DOHH2 (cell line): ENCODE results near the gene PIAS3.

Source experiments
- H3F3A ChIP-seq: fragments of 200-600 bp; sonication (generic), shearing (Covaris generic); 2 replicates; pipeline ENCODE4 v1.6.0; 2016; ENCODE audit warnings: antibody characterized with exemption, mild to moderate bottlenecking; ENCODE audit not compliant: control insufficient read depth, insufficient read depth
- H3K27ac ChIP-seq: fragments of 200-600 bp; sonication (generic); 2 replicates; pipeline ENCODE4 v1.5.1; 2014; ENCODE audit warnings: low read depth, mild to moderate bottlenecking, low read length, moderate library complexity
- H3K27me3 ChIP-seq: fragments of 200-600 bp; sonication (generic); 2 replicates; pipeline ENCODE4 v1.6.1; 2014; ENCODE audit warnings: mild to moderate bottlenecking, low read length, mixed read lengths; ENCODE audit not compliant: control insufficient read depth
- H3K36me3 ChIP-seq: fragments of 200-600 bp; sonication (generic); 2 replicates; pipeline ENCODE4 v1.6.1; 2014; ENCODE audit warnings: mild to moderate bottlenecking, low read length, moderate library complexity, mixed read lengths; ENCODE audit not compliant: control insufficient read depth
- H3K4me1 ChIP-seq: fragments of 200-600 bp; sonication (generic); 2 replicates; pipeline ENCODE4 v1.6.1; 2014; ENCODE audit warnings: mild to moderate bottlenecking, low read length, mixed read lengths; ENCODE audit not compliant: control insufficient read depth
- H3K4me2 ChIP-seq: fragments of 200-600 bp; sonication (generic); 2 replicates; pipeline ENCODE4 v1.6.0; 2014; ENCODE audit warnings: mild to moderate bottlenecking, low read length, moderate library complexity
- H3K4me3 ChIP-seq: fragments of 200-600 bp; sonication (generic); 2 replicates; pipeline ENCODE4 v1.5.1; 2014; ENCODE audit warnings: mild to moderate bottlenecking, low read length, mixed read lengths
- H3K79me2 ChIP-seq: fragments of 200-600 bp; sonication (generic); 2 replicates; pipeline ENCODE4 v1.6.1; 2014; ENCODE audit warnings: mild to moderate bottlenecking, low read length, mixed read lengths; ENCODE audit not compliant: control insufficient read depth
- H3K9me2 ChIP-seq: fragments of 200-600 bp; sonication (generic); replicated peaks from 2 replicates; pipeline ENCODE4 v1.6.1; 2014; ENCODE audit warnings: mild to moderate bottlenecking, low read length, mixed read lengths; ENCODE audit not compliant: control insufficient read depth
- H3K9me3 ChIP-seq: fragments of 200-600 bp; sonication (generic); 2 replicates; pipeline ENCODE4 v1.6.1; 2014; ENCODE audit warnings: antibody characterized with exemption, low read length, mixed read lengths; ENCODE audit not compliant: control insufficient read depth, insufficient read depth
- H4K20me1 ChIP-seq: fragments of 200-600 bp; sonication (generic); 2 replicates; pipeline ENCODE4 v1.6.0; 2014; ENCODE audit warnings: low read depth, mild to moderate bottlenecking, antibody characterized with exemption, low read length, moderate library complexity; ENCODE audit not compliant: control insufficient read depth, insufficient read depth
- EZH2phosphoT487 ChIP-seq: fragments of 200-600 bp; sonication (generic); IDR thresholded peaks from 2 replicates; pipeline ENCODE4 v1.6.1; 2017; ENCODE audit warnings: borderline replicate concordance, mild to moderate bottlenecking, antibody characterized with exemption, low read length, moderate library complexity, mixed read lengths
- TF ChIP-seq, protein P1 (sequence below): fragments of 200-600 bp; sonication (generic); IDR thresholded peaks from one replicate; pipeline ENCODE4 v1.5.1; 2014; ENCODE audit warnings: antibody characterized with exemption, mild to moderate bottlenecking, low read depth, low read length; ENCODE audit not compliant: poor library complexity, severe bottlenecking

The PIAS3 gene

DNA sequence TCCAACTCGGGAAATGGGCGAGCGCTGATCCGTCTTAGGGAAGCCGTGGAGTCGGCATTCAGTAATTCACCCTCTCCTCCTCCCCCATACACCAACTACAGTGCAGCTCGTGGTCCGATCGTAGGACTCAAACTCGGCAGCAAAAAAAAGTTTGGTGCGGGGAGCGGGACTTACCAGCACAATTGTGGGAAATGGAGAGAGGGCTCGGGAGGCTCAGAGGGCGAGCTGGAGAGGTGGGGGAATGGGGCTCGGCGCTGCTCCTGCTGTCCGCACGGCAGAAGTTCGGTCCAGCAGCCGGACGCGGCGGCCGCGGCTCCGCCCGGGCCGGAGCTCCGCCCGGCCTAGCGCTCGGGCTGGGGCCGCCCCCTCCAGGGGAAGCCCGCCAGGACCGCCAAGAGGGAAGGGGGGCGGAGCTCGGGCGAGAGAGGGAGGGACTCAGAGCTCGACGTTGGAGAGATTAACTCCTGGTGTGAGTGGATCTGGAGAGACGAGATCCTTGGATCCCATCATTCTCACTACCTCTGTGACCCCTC is 676 bp upstream of the PIAS3 start:
- TF ChIP-seq EZH2phosphoT487, result no peak
- TF ChIP-seq, protein P1, sequence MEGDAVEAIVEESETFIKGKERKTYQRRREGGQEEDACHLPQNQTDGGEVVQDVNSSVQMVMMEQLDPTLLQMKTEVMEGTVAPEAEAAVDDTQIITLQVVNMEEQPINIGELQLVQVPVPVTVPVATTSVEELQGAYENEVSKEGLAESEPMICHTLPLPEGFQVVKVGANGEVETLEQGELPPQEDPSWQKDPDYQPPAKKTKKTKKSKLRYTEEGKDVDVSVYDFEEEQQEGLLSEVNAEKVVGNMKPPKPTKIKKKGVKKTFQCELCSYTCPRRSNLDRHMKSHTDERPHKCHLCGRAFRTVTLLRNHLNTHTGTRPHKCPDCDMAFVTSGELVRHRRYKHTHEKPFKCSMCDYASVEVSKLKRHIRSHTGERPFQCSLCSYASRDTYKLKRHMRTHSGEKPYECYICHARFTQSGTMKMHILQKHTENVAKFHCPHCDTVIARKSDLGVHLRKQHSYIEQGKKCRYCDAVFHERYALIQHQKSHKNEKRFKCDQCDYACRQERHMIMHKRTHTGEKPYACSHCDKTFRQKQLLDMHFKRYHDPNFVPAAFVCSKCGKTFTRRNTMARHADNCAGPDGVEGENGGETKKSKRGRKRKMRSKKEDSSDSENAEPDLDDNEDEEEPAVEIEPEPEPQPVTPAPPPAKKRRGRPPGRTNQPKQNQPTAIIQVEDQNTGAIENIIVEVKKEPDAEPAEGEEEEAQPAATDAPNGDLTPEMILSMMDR, result no peak
- Histone ChIP-seq H3F3A (peaks cover 5% of the 10 kb centered on the region; the same call in 1 of the 2 replicates), H3K79me2 (0 out of 2 replicates have a peak, but pooled peaks cover 3% of the 10 kb centered on the region), H3K4me3 (peak overlapping the region; percentile 89), H3K36me3 (peaks cover 5% of the 10 kb centered on the region; the same call in 1 of the 2 replicates), H3K9me2 (no peaks in the 10 kb centered on the region), H3K4me1 (peaks cover 13% of the 10 kb centered on the region), H3K4me2 (peak overlapping the region; percentile 78), H3K27me3 (peaks cover 14% of the 10 kb centered on the region), H4K20me1 (no peaks in the 10 kb centered on the region), H3K27ac (peak overlapping the region; percentile 41), H3K9me3 (no peaks in the 10 kb centered on the region)

DNA sequence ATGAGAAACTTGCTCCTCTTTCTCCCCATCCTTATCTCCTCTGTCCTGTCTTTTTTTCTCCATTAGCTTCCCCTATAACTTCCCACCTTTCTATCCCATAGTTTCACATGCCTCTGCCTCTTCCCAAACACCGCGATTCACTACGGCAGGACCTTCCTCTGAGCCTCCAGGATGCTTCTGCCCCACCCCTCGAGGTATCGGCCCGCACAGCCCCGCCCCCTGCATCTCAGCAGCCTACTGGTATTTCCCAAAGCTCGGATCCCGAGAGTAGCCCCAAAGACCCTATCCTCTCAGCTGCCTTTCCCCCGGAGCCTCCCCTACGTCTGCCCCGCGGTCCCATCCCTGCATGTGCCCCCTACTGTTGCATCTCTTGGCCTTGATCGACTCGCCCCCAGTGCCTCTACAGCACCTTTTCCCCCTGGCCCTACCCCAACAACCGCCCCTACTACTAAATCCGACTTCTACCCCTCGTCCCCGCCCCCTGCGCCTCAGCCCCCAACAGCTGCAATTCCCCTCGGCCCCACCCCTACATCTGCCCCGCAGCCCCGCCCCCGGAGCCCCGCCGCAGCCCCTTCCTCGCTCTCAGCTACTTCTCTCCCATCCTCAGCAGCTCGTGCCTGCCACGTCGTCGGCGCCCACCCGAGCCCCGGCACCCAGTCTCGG is 512 bp downstream of the PIAS3 start:
- peaks cover 3% of the 10 kb centered on the region; the same call in 1 of the 2 replicates for H3K27me3 ChIP-seq
- peak overlapping the region; percentile 89 for H3K4me3 ChIP-seq
- peaks cover 13% of the 10 kb centered on the region for H3K4me1 ChIP-seq
- H3K27ac ChIP-seq, result peak overlapping the region; percentile 41
- H3K9me3 ChIP-seq, result no peaks in the 10 kb centered on the region
- peak overlapping the region; percentile 78 for H3K4me2 ChIP-seq
- TF ChIP-seq, protein P1, result no peak
- no peak for TF ChIP-seq EZH2phosphoT487
- H3F3A ChIP-seq, result peaks cover 5% of the 10 kb centered on the region; the same call in 1 of the 2 replicates
- no peaks in the 10 kb centered on the region for H4K20me1 ChIP-seq
- peaks cover 8% of the 10 kb centered on the region for H3K36me3 ChIP-seq
- 0 out of 2 replicates have a peak, but pooled peaks cover 3% of the 10 kb centered on the region for H3K79me2 ChIP-seq
- H3K9me2 ChIP-seq, result no peaks in the 10 kb centered on the region

DNA sequence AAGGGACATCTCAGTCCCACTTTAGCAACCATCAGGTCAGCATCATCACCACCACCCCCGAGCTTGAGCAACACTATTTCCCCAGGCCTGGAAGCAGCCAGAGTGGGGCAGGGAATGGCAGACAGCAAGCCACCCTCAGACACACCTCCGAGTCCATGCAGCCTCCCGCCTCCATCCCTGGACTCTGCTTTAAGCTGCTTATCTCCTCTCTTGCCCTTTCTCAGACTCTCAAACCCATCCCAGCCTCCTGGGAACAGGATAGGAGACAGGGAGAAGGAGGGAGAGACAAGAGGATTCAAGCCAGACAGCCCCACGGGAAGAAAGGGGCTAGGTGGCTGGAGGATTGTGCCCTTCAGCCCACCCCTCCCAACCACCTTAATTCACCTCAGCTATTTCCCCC is 1.7 kb downstream of the PIAS3 start:
- no peak overlapping the region for H3K4me3 ChIP-seq

More for the DNA sequence above, 1.7 kb downstream of the PIAS3 start:
- Histone ChIP-seq H3F3A (peaks cover 5% of the 10 kb centered on the region; the same call in 1 of the 2 replicates), H3K79me2 (0 out of 2 replicates have a peak, but pooled peaks cover 3% of the 10 kb centered on the region), H3K27ac (no peak overlapping the region), H3K9me3 (no peaks in the 10 kb centered on the region), H3K36me3 (peaks cover 8% of the 10 kb centered on the region), H4K20me1 (no peaks in the 10 kb centered on the region), H3K4me1 (peaks cover 13% of the 10 kb centered on the region), H3K4me2 (no peak overlapping the region), H3K27me3 (no peaks in the 10 kb centered on the region), H3K9me2 (no peaks in the 10 kb centered on the region)
- no peak for TF ChIP-seq EZH2phosphoT487
- TF ChIP-seq, protein P1, result no peak
